HFFc6 (cell line): ENCODE measurements around the gene AGR2. TPM values are rescaled to one million over a fixed set of nuclear protein-coding genes. Genes with fewer than 3 reads are reported as not detected.
"Not testable (repeated sequence)": the region's sequence is repeated elsewhere in the genome, so short reads cannot be mapped to it uniquely, and the experiment has no call there.

Experiments
- DNase-seq: peaks from one replicate; pipeline ENCODE4 v3.0.0-alpha.2; 2018
- H3K27ac Mint-ChIP-seq: 2 replicates; pipeline ENCODE4 v1.8.0; 2020; ENCODE audit warnings: mild to moderate bottlenecking, mixed read lengths
- H3K27me3 Mint-ChIP-seq: 2 replicates; pipeline ENCODE4 v1.8.0; 2021; ENCODE audit warnings: mild to moderate bottlenecking, moderate library complexity, mixed read lengths; ENCODE audit not compliant: insufficient read depth
- H3K36me3 Mint-ChIP-seq: 2 replicates; pipeline ENCODE4 v1.8.0; 2021; ENCODE audit warnings: low read depth, mixed read lengths
- H3K4me1 Mint-ChIP-seq: 2 replicates; pipeline ENCODE4 v1.8.0; 2020; ENCODE audit warnings: low read depth, mixed read lengths
- H3K4me3 Mint-ChIP-seq: 2 replicates; pipeline ENCODE4 v1.8.0; 2020; ENCODE audit warnings: mild to moderate bottlenecking, moderate library complexity, mixed read lengths
- H3K9me3 Mint-ChIP-seq: 2 replicates; pipeline ENCODE4 v1.8.0; 2020; ENCODE audit warnings: mild to moderate bottlenecking, mixed read lengths
- long read RNA-seq: library from polyadenylated mRNA; unstranded; transcript quantifications from one replicate; pipeline ENCODE4 v2.0.0, GENCODE V29; 2019
- total RNA-seq, 6 experiments: library from RNA; stranded (reverse); fragmentation: NEBNext Ultra II Directional; extraction: Animal tissue kit (Norgen Biotek cat#: 25700); gene quantifications; 2 replicates in 1 of 6; 3 replicates in 5 of 6; pipeline ENCODE4 v1.2.3, GENCODE V29; 2021
- TF ChIP-seq, protein P1 (sequence below): fragments of 200-600 bp; sonication (generic); IDR thresholded peaks from 2 replicates; pipeline ENCODE4 v1.5.0; 2021; ENCODE audit warnings: antibody characterized with exemption, mild to moderate bottlenecking

The AGR2 gene
- not detected for total RNA-seq
- long read RNA-seq = 0 reads

DNA sequence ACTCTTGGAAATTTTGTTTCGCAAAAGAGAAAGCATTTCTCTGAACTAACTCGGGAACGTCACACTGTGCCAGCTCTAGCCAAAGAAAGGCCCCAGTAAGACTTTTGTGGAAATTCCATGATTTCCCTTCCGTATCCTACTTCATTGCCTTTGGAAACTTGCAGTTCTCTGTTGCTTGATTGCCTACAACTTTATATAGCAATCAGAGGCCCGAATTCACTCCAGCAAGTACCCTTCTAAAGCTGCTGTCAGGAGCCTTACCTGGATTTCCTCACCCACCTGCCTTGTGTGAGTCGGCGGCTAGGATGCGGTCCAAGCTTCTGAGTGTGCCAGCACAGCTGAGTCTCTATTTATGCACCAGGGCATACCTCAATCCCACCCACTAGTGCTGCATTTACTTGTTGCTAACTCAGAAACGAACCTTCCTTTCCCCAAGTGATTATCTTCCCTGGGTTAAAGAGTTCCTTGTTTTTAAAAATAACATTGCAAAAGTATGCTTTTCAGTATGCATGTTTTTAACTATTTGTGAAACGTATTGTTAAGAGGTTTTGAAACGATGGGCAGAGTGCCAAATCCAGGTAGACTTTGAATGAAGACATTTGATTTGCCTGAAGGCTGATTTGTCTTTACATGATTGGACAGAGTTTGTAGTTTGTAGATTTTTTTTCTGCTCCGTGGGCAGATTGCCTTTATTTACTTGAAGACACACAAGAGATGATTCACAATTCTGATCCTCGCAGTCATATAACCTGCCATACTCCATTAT is at the start of gene AGR2:
TSS of gene AGR2 (minus strand) at position 326 of the 766 bp plus-strand sequence. CDS start 3,203 bp downstream, outside the sequence.
- TF ChIP-seq, protein P1, sequence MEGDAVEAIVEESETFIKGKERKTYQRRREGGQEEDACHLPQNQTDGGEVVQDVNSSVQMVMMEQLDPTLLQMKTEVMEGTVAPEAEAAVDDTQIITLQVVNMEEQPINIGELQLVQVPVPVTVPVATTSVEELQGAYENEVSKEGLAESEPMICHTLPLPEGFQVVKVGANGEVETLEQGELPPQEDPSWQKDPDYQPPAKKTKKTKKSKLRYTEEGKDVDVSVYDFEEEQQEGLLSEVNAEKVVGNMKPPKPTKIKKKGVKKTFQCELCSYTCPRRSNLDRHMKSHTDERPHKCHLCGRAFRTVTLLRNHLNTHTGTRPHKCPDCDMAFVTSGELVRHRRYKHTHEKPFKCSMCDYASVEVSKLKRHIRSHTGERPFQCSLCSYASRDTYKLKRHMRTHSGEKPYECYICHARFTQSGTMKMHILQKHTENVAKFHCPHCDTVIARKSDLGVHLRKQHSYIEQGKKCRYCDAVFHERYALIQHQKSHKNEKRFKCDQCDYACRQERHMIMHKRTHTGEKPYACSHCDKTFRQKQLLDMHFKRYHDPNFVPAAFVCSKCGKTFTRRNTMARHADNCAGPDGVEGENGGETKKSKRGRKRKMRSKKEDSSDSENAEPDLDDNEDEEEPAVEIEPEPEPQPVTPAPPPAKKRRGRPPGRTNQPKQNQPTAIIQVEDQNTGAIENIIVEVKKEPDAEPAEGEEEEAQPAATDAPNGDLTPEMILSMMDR = no peak
- H3K27ac Mint-ChIP-seq = no peak within 1 kb of the TSS; the same call in 1 of the 2 replicates
- no peak within 1 kb of the TSS for H3K4me3 Mint-ChIP-seq
- DNase-seq = no peak
- H3K9me3 Mint-ChIP-seq = no peaks in the 10 kb centered on the region
- no peaks in the 10 kb centered on the region for H3K36me3 Mint-ChIP-seq
- peaks cover 27% of the 10 kb centered on the region for H3K4me1 Mint-ChIP-seq
- no peaks in the 10 kb centered on the region for H3K27me3 Mint-ChIP-seq

DNA sequence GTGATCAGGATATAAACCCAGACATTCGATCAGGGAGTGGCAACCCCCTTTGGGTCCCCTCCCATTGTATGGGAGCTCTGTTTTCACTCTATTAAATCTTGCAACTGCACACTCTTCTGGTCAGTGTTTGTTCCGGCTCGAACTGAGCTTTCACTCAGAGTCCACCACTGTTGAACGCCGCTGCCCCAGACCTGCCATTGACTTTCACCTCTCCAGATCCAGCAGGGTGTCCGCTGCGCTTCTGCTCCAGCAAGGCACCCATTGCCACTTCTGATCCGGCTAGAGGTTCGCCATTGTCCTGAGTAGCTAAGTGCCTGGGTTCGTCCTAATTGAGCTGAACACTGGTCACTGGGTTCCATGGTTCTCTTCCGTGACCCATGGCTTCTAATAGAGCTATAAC is 48.4 kb upstream of the AGR2 start:
- H3K9me3 Mint-ChIP-seq, DNase-seq, H3K27me3 Mint-ChIP-seq, H3K4me1 Mint-ChIP-seq, H3K36me3 Mint-ChIP-seq, H3K4me3 Mint-ChIP-seq, H3K27ac Mint-ChIP-seq: not testable (repeated sequence)

DNA sequence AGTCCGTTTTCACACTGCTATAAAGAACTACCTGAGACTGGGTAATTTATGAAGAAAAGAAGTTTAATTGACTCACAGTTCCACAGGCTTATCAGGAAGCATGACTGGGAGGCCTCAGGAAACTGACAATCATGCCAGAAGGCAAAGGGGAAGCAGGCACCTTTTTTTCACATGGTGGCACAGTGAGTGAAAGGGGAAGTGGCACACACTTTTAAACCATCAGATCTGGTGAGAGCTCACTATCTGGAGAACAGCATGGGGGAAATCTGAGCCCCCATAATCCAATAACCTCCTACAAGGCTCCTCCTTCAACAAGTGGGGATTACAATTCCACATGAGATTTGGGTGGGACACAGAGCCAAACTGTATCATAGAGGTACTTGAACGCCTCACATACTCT is 47.0 kb upstream of the AGR2 start:
- Mint-ChIP-seq H3K9me3 (no peaks in the 10 kb centered on the region), H3K4me1 (peaks cover 19% of the 10 kb centered on the region), H3K4me3 (no peak overlapping the region), H3K27ac (no peak overlapping the region), H3K36me3 (no peaks in the 10 kb centered on the region), H3K27me3 (peaks cover 3% of the 10 kb centered on the region)
- no peak for DNase-seq
- TF ChIP-seq, protein P1 = no peak

DNA sequence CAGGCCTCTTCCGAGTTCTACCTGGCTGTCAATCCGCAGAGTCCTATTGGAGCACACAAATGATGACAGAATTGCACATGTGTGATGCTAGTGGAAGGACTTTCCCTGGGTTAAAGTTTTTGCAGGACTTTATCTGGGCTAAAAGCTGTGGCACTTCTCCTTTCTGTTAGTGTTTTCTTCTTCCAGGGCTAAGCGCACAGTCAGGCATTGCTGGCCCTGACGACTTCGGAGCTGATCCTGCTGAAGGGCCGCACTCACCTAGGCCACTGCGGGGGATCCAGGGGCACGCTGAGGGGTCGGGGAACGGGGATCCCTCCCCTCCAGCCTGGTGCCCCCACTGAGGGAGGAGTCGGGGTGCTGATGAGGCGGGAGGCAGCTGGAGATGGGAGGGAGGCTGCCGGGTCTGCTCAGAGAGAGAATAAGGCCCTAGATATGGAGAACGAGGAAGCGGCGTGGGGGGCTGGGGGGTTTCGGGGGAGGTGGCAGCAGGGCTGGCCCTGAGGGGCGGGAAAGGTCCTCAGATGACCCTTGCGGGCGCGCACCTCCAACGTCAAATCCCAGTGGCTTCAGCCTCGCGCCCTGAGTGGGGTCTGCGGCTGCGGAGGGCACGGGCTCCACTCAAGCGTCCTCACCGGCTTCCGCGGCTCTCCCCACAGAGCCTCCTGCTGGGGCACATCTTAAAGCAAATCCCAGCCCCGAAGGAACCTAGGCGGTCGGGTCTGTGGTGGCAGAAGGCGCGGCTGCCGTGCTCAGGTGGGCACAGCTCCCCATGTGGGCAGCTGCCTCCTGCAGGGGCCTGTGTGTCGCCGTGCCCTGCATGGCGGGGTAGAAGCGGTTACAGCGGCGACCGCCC is 46.0 kb upstream of the AGR2 start:
- TF ChIP-seq, protein P1 = no peak
- no peaks in the 10 kb centered on the region for H3K36me3 Mint-ChIP-seq
- DNase-seq = no peak
- H3K27me3 Mint-ChIP-seq = peaks cover 3% of the 10 kb centered on the region
- no peak overlapping the region for H3K4me3 Mint-ChIP-seq
- no peak overlapping the region for H3K27ac Mint-ChIP-seq
- peaks cover 26% of the 10 kb centered on the region for H3K4me1 Mint-ChIP-seq
- no peaks in the 10 kb centered on the region for H3K9me3 Mint-ChIP-seq

DNA sequence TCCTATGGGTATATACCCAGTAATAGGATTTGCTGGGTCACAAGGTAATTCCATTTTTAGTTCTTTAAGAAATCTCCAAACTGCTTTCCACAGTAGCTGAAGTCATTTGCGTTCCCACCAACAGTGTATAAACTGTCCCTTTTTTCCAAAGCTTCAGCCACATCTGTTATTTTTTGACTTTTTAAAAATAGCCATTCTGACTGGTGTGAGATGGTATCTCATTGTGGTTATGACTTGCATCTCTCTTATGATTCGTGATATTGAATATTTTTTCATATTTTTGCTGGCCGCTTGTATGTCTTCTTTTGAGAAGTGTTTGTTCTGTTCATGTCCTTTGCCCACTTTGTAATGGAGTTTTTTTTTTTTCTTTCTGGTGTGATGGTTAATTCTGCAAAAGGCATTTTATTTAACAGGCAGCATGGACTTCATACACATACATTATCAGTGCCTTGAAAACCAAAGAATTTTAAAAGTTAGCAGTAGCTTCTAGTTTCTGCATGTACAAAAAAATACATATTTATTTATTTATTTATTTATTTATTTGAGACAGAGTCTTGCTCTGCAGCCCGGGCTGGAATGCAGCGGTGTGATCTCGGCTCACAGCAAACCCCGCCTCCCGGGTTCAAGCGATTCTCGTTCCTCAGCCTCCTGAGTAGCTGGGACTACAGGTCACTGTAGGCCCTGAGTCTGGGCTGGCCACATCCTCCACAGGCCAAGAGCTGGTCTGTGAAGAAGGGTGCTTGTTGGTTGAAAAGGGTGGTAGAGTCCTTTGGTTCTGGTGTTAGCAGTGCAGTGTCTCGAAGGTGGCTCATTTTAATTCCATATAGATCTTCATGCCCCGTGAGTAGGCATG is 44.7 kb upstream of the AGR2 start:
- Mint-ChIP-seq H3K27me3 (peaks cover 3% of the 10 kb centered on the region), H3K27ac (no peak overlapping the region), H3K4me1 (peaks cover 26% of the 10 kb centered on the region), H3K4me3 (no peak overlapping the region), H3K9me3 (no peaks in the 10 kb centered on the region), H3K36me3 (no peaks in the 10 kb centered on the region)
- TF ChIP-seq, protein P1 = no peak
- no peak for DNase-seq
